GM10266 (cell line): ENCODE results near the gene IL31RA.
"Not testable (repeated sequence)": the region's sequence is repeated elsewhere in the genome, so short reads cannot be mapped to it uniquely, and the experiment has no call there.

Source experiments
- DNase-seq: peaks from one replicate; pipeline ENCODE4 v3.0.0; 2012; ENCODE audit errors: extremely low spot score
- TF ChIP-seq, protein P1 (sequence below): IDR thresholded peaks from 2 replicates; pipeline ENCODE4 v1.5.1; 2012; ENCODE audit warnings: mild to moderate bottlenecking, low read depth; ENCODE audit not compliant: control insufficient read depth, insufficient read depth; ENCODE audit errors: missing control alignments

The IL31RA gene

DNA sequence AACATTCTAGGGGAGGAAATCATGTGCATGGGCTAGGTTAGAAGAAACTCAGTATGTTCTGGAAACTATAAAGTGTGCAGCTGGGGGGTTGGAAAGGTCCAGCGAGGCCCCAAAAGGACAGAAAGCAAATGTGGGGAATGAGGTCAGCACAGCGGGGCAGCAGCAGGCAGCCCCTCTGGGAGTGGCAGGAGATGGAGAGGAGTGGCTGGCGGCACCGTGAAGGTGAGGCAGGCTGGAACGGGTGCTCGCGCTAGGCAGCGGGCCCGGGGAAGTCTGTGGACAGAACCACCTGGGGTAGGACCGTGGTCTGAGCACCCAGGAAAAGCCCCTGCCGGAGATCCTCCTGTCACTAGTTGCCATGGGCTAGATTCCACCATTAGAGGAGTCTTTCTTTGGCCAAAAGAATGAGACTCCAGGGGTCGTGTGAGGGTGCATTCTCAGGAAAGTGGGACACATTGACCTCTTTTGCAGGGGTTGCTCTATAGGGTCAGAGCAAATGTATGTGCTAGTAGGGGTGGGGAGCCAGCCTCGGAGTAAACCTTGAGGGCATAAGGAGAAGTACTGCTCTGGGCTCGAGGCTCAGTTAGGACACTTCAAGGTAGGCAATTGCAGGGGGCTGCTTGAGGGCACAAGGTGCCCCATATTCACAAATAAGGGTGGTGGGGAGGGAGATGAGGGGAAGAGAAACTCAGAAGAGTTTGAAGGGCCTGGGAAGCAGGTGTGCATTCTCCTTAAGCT, 82.4 kb downstream of the IL31RA start:
- TF ChIP-seq, protein P1, sequence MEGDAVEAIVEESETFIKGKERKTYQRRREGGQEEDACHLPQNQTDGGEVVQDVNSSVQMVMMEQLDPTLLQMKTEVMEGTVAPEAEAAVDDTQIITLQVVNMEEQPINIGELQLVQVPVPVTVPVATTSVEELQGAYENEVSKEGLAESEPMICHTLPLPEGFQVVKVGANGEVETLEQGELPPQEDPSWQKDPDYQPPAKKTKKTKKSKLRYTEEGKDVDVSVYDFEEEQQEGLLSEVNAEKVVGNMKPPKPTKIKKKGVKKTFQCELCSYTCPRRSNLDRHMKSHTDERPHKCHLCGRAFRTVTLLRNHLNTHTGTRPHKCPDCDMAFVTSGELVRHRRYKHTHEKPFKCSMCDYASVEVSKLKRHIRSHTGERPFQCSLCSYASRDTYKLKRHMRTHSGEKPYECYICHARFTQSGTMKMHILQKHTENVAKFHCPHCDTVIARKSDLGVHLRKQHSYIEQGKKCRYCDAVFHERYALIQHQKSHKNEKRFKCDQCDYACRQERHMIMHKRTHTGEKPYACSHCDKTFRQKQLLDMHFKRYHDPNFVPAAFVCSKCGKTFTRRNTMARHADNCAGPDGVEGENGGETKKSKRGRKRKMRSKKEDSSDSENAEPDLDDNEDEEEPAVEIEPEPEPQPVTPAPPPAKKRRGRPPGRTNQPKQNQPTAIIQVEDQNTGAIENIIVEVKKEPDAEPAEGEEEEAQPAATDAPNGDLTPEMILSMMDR = no peak
- no peak for DNase-seq

DNA sequence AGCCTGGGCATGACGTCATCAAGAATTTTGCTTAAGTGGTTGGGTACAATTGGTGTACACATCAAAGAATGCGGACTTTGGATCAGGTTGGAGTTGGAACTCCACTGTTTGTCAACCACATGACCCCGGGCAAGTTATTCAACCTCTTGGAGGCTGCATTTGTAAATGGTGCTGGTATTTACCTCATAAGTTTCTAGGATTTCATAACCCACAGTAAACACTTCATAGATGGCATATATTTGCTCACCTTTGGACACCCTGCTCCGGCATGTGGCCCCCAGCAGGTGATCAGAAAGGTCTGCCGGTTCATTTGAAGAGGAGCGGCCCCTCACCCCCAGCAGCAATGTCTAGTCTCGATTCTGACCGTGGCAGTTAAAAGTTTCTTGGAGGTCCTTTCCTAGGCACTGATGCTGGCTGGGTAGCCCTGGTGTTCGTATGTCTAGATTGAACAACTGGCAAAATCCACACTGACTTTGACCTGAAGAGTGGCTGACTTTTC, 83.0 kb downstream of the IL31RA start:
- TF ChIP-seq, protein P1 = no peak
- no peak for DNase-seq

DNA sequence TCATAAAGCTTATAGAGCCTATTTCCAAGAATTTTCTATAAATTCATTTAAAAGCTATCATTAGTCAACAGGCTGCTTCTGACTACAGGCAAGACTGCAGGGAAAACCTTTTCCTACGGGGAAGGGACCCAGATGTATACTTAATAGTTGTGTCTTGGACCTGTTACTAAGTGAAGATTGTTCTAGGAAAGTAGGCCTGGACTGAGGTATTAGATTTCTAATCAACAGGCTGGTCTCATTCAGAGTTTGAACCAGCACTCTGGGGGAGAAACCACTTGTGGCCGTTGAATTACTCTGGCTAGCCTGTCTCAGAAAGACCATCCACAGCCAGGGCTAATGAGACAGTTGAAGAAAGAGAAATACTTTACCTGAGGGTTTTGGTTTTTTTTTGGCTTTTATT, 83.6 kb downstream of the IL31RA start:
- TF ChIP-seq, protein P1 = no peak
- DNase-seq = no peak

DNA sequence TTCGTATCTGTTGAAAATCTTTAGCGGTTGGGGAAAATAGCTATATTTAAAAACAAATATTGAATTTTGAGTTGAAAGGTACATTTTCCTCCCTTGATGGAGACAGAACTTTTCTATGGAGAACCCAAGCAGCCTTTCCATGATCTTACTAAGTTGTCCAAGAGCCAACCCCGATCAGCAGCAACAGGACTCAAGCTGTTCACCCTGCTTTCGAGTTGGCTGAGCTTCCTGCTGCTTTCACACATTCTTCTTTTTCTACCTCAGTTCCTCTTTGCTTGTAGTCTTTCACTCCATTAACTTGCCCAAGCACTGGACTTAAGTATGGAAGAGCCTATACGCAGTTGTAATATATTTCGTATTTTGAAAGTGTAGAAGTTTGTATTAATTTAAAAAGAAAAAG, 84.2 kb downstream of the IL31RA start:
- TF ChIP-seq, protein P1 = no peak
- DNase-seq = no peak

DNA sequence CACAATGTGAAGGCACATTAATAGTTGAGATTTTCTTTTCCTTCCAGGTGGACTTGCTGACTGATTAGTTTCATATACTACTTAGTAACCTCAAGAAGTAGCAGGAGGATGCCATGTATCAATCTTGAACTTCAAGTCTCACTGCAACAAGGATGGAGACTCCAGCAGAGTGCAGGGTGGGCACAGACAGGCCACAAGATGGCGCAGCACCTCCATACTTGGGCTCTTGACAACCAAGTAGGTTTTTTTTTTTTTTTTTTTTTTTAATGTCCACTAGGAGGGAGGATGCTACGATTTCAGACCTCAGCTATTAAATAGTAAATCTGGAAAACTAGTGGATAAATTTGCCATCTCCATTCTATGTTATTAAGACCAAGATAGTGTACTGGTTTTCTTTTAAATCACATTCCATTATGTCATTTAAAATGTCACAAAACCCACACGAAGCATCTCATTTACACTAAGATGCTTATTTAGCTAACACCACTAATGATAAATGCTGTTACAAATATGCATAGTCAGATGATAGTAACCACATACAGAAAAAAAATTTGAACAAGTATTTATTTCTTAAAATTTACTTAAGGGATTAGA, 85.0 kb downstream of the IL31RA start:
- TF ChIP-seq, protein P1 = peak; percentile 87
- peak; percentile 55 for DNase-seq

DNA sequence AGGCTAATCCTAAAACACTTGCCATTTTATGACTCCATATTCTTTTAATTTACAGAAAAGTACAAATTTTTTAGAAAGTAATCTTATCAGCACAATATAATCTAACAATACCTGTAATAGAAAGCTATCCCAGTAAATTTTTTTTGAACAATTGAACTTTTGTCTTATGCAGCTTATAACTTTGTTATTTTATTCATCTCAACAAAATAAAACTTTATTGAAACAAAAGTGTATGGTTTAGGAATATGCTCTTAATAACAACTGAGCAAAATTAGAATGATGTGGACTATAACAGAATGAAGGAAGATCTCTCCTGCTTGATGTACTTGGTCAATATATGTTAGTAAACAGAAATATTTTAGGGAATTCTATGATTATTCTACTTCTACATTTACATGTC, 86.4 kb downstream of the IL31RA start:
- not testable (repeated sequence) for DNase-seq

DNA sequence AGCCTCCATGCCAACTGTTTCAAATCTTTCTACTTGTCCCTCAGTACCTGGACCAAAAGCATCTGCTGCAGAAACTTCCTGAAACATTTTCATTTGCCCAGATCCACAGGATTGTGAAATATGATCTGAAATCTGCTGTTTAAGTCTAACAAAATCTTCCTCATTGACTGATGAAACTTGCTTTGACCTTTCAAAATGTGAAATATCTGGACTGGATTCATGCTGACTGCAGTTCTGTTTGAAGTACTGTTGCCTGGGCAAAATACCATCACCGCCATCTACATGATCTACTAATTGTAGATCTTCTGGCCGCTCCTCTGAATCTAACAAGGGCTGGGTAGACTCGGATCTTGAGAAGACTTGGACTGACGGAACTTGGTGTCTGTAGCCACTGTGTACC, 90.0 kb downstream of the IL31RA start:
- not testable (repeated sequence) for DNase-seq

DNA sequence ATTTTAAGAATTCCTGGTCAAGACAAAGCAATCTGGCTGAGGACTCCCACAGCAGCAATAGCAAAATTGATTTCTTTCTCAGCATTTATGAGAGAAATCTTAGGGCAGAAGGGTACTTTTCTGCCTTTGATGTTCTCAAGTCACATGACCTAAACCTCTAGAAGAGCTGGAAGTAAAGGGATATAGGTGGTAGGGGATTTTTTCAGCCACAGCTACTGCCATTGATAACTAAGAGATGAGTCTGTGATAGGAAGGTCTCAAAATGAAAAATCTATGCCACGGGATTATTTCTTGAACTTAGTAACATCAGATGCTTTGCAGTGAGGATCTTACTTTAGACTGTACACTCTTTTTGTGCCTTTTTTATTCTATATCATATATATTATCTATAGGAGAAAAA, 108.1 kb downstream of the IL31RA start:
- DNase-seq = no peak
- TF ChIP-seq, protein P1 = no peak
